HEK293 (cell line): ENCODE results near the gene PHACTR1.
A peak's percentile ranks its signal among the peaks of the same experiment; 100 is the strongest.

ENCODE experiments used
- EGR2 ChIP-seq: fragments of 450-650 bp; formaldehyde crosslinking; IDR thresholded peaks from 2 replicates; pipeline ENCODE4 v1.5.1; 2016; ENCODE audit warnings: low read depth, missing biosample characterization, missing genetic modification characterization
- GLIS1 ChIP-seq: fragments of 450-650 bp; formaldehyde crosslinking; IDR thresholded peaks from 2 replicates; pipeline ENCODE4 v1.5.1; 2016; ENCODE audit warnings: missing biosample characterization, missing genetic modification characterization
- HOXA7 ChIP-seq: sonication (generic); formaldehyde crosslinking; IDR thresholded peaks from 2 replicates; pipeline ENCODE4 v1.8.1; 2022; ENCODE audit warnings: missing genetic modification reagents, borderline replicate concordance
- KLF16 ChIP-seq: fragments of 450-650 bp; formaldehyde crosslinking; IDR thresholded peaks from 2 replicates; pipeline ENCODE4 v1.5.1; 2017; ENCODE audit warnings: missing biosample characterization, missing genetic modification characterization
- MEIS1 ChIP-seq: sonication (generic); formaldehyde crosslinking; IDR thresholded peaks from 2 replicates; pipeline ENCODE4 v1.8.1; 2022; ENCODE audit warnings: missing genetic modification reagents, mild to moderate bottlenecking, borderline replicate concordance
- WT1 ChIP-seq: fragments of 450-650 bp; formaldehyde crosslinking; IDR thresholded peaks from 2 replicates; pipeline ENCODE4 v1.5.1; 2016; ENCODE audit warnings: missing biosample characterization, missing genetic modification characterization
- ZBTB21 ChIP-seq: fragments of 450-650 bp; formaldehyde crosslinking; IDR thresholded peaks from 2 replicates; pipeline ENCODE4 v1.5.1; 2017; ENCODE audit warnings: missing biosample characterization, missing genetic modification characterization
- ZFP3 ChIP-seq: fragments of 450-650 bp; formaldehyde crosslinking; IDR thresholded peaks from 2 replicates; pipeline ENCODE4 v1.5.1; 2016; ENCODE audit warnings: low read depth, missing biosample characterization, missing genetic modification characterization
- ZNF112 ChIP-seq: fragments of 450-650 bp; formaldehyde crosslinking; IDR thresholded peaks from 2 replicates; pipeline ENCODE4 v1.5.0; 2017; ENCODE audit warnings: missing biosample characterization, missing genetic modification characterization
- ZNF138 ChIP-seq: fragments of 450-650 bp; formaldehyde crosslinking; IDR thresholded peaks from 2 replicates; pipeline ENCODE4 v1.5.1; 2016; ENCODE audit warnings: missing biosample characterization, missing genetic modification characterization, borderline replicate concordance
- ZNF155 ChIP-seq: fragments of 450-650 bp; formaldehyde crosslinking; IDR thresholded peaks from 2 replicates; pipeline ENCODE4 v1.5.1; 2016; ENCODE audit warnings: missing biosample characterization, missing genetic modification characterization
- ZNF169 ChIP-seq: fragments of 450-650 bp; formaldehyde crosslinking; IDR thresholded peaks from 2 replicates; pipeline ENCODE4 v1.5.1; 2016; ENCODE audit warnings: missing biosample characterization, missing genetic modification characterization
- ZNF175 ChIP-seq: fragments of 450-650 bp; formaldehyde crosslinking; IDR thresholded peaks from 2 replicates; pipeline ENCODE4 v1.5.1; 2016; ENCODE audit warnings: missing biosample characterization, missing genetic modification characterization
- ZNF214 ChIP-seq: fragments of 450-650 bp; formaldehyde crosslinking; IDR thresholded peaks from 2 replicates; pipeline ENCODE4 v1.5.1; 2017; ENCODE audit warnings: missing biosample characterization, mild to moderate bottlenecking, missing genetic modification characterization, borderline replicate concordance
- ZNF248 ChIP-seq: fragments of 450-650 bp; formaldehyde crosslinking; IDR thresholded peaks from 2 replicates; pipeline ENCODE4 v1.5.1; 2017; ENCODE audit warnings: missing biosample characterization, missing genetic modification characterization
- ZNF274 ChIP-seq, 2 experiments: fragments of 200-500 bp in 1 of 2; fragments of 450-650 bp in 1 of 2; sonication (Bioruptor generic) in 1 of 2; formaldehyde crosslinking in 1 of 2; IDR thresholded peaks; 2 replicates each; pipeline versions ENCODE4 v1.5.1 to v1.6.1; 2014 to 2016; ENCODE audit warnings: borderline replicate concordance in 1 of 2, inconsistent platforms in 1 of 2, low read length in 1 of 2, missing biosample characterization in 1 of 2, missing genetic modification characterization in 1 of 2
- ZNF514 ChIP-seq: fragments of 450-650 bp; formaldehyde crosslinking; IDR thresholded peaks from 2 replicates; pipeline ENCODE4 v1.5.1; 2016; ENCODE audit warnings: missing biosample characterization, missing genetic modification characterization
- ZNF624 ChIP-seq: fragments of 450-650 bp; formaldehyde crosslinking; IDR thresholded peaks from 2 replicates; pipeline ENCODE4 v1.5.1; 2017; ENCODE audit warnings: missing biosample characterization, missing genetic modification characterization
- ZNF629 ChIP-seq: fragments of 450-650 bp; formaldehyde crosslinking; IDR thresholded peaks from 2 replicates; pipeline ENCODE4 v1.5.1; 2017; ENCODE audit warnings: missing biosample characterization, missing genetic modification characterization
- ZNF701 ChIP-seq: fragments of 450-650 bp; formaldehyde crosslinking; IDR thresholded peaks from 2 replicates; pipeline ENCODE4 v1.5.1; 2016; ENCODE audit warnings: missing biosample characterization, missing genetic modification characterization
- ZNF707 ChIP-seq: fragments of 450-650 bp; formaldehyde crosslinking; IDR thresholded peaks from 2 replicates; pipeline ENCODE4 v1.5.1; 2016; ENCODE audit warnings: missing biosample characterization, missing genetic modification characterization
- TF ChIP-seq, protein P1 (sequence below): fragments of 450-650 bp; formaldehyde crosslinking; IDR thresholded peaks from 2 replicates; pipeline ENCODE4 v1.5.1; 2016; ENCODE audit warnings: missing biosample characterization, missing genetic modification characterization
- TF ChIP-seq, protein P2 (sequence below): fragments of 450-650 bp; formaldehyde crosslinking; IDR thresholded peaks from 2 replicates; pipeline ENCODE4 v1.5.1; 2016; ENCODE audit warnings: missing biosample characterization, missing genetic modification characterization
- TF ChIP-seq, protein P3 (sequence below): fragments of 450-650 bp; IDR thresholded peaks from 2 replicates; pipeline ENCODE4 v1.5.1; 2018; ENCODE audit warnings: missing biosample characterization, missing genetic modification characterization
- TF ChIP-seq, protein P4 (sequence below): fragments of 450-650 bp; formaldehyde crosslinking; IDR thresholded peaks from 2 replicates; pipeline ENCODE4 v1.5.1; 2016; ENCODE audit warnings: missing biosample characterization, missing genetic modification characterization
- TF ChIP-seq, protein P5 (sequence below): fragments of 450-650 bp; formaldehyde crosslinking; IDR thresholded peaks from 2 replicates; pipeline ENCODE4 v1.5.1; 2016; ENCODE audit warnings: missing biosample characterization, missing genetic modification characterization, borderline replicate concordance

The PHACTR1 gene

DNA sequence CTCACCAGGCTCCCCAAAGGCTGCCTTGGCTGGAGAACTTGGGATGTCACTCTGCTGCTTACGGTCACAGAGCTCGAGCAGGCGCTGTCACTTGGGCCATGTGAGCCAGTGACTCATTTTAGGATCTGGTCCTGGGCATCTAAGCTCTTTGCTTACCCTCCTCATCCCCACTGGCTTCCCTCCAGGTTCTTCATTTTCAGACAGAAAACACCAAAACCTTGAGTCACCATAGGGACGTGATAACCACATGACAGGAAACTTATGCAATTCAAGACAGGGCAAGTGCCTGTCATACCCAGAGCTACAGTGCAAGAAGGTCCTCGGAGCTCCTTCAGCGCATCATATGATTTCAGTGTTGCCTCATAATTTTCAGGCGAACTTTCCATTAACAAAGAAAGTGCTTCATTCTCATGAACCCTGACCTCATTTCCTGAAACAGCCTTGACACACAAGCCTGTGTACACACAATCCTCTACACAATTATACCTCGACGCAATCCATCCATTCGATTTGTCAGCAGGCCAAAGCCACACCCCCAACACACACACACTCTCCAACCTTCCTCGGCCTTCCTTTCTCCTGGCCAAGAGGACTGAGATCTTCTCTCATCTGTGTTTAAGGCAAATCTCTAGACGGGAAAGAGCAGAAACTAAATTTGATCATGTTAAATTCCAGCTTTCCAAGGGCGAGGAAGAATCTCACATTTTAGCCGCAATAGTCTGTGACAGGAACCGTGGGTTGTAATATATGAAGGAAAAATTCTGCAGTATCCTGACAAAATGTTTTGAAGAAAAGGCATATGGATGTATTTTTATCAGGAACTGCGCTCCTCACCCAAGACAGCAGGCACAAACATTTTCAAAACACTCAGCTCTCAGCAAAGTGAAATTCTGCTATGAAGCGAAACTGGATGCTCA lies 586.4 kb downstream of the PHACTR1 start (continued):
- no peak for TF ChIP-seq ZNF169 (tag by site-specific recombination)
- no peak for TF ChIP-seq ZNF248 (tag by site-specific recombination)
- no peak for TF ChIP-seq ZNF155 (tag by site-specific recombination)
- TF ChIP-seq MEIS1: no peak
- TF ChIP-seq ZNF274 (IDR thresholded peaks at IDR 0.05; ENCODE audit: low read length): no peak
- TF ChIP-seq ZNF274 (tag by site-specific recombination; IDR thresholded peaks at IDR 0.05; ENCODE audit: borderline replicate concordance): no peak
- no peak for TF ChIP-seq EGR2 (tag by site-specific recombination)
- no peak for TF ChIP-seq WT1 (tag by site-specific recombination)
- TF ChIP-seq, protein P1, sequence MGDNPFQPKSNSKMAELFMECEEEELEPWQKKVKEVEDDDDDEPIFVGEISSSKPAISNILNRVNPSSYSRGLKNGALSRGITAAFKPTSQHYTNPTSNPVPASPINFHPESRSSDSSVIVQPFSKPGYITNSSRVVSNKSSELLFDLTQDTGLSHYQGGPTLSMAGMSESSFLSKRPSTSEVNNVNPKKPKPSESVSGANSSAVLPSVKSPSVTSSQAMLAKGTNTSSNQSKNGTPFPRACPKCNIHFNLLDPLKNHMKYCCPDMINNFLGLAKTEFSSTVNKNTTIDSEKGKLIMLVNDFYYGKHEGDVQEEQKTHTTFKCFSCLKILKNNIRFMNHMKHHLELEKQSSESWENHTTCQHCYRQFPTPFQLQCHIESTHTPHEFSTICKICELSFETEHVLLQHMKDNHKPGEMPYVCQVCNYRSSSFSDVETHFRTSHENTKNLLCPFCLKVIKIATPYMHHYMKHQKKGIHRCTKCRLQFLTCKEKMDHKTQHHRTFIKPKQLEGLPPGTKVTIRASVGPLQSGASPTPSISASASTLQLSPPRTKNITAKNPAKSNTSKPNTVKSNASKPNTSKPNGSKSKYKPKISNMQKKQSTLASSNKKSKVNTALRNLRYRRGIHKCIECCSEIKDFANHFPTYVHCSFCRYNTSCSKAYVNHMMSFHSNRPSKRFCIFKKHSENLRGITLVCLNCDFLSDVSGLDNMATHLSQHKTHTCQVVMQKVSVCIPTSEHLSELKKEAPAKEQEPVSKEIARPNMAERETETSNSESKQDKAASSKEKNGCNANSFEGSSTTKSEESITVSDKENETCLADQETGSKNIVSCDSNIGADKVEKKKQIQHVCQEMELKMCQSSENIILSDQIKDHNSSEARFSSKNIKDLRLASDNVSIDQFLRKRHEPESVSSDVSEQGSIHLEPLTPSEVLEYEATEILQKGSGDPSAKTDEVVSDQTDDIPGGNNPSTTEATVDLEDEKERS: no peak
- TF ChIP-seq ZNF214 (tag by site-specific recombination): no peak
- TF ChIP-seq HOXA7 (CRISPR knock-in tag): no peak
- no peak for TF ChIP-seq GLIS1 (tag by site-specific recombination)
- TF ChIP-seq, protein P2, sequence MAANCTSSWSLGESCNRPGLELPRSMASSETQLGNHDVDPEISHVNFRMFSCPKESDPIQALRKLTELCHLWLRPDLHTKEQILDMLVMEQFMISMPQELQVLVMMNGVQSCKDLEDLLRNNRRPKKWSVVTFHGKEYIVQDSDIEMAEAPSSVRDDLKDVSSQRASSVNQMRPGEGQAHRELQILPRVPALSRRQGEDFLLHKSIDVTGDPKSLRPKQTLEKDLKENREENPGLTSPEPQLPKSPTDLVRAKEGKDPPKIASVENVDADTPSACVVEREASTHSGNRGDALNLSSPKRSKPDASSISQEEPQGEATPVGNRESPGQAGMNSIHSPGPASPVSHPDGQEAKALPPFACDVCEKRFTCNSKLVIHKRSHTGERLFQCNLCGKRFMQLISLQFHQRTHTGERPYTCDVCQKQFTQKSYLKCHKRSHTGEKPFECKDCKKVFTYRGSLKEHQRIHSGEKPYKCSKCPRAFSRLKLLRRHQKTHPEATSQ (tag by site-specific recombination): no peak
- no peak for TF ChIP-seq ZNF707
- TF ChIP-seq, protein P3, sequence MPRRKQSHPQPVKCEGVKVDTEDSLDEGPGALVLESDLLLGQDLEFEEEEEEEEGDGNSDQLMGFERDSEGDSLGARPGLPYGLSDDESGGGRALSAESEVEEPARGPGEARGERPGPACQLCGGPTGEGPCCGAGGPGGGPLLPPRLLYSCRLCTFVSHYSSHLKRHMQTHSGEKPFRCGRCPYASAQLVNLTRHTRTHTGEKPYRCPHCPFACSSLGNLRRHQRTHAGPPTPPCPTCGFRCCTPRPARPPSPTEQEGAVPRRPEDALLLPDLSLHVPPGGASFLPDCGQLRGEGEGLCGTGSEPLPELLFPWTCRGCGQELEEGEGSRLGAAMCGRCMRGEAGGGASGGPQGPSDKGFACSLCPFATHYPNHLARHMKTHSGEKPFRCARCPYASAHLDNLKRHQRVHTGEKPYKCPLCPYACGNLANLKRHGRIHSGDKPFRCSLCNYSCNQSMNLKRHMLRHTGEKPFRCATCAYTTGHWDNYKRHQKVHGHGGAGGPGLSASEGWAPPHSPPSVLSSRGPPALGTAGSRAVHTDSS: peak; percentile 57; the same call in 1 of the 2 replicates
- TF ChIP-seq KLF16 (tag by site-specific recombination): no peak
- TF ChIP-seq ZNF175 (tag by site-specific recombination): no peak
- TF ChIP-seq ZNF629 (tag by site-specific recombination): peak; percentile 75
- TF ChIP-seq ZNF138 (tag by site-specific recombination): no peak
- TF ChIP-seq ZNF701 (tag by site-specific recombination): no peak
- peak; percentile 94 for TF ChIP-seq ZBTB21
- TF ChIP-seq, protein P4, sequence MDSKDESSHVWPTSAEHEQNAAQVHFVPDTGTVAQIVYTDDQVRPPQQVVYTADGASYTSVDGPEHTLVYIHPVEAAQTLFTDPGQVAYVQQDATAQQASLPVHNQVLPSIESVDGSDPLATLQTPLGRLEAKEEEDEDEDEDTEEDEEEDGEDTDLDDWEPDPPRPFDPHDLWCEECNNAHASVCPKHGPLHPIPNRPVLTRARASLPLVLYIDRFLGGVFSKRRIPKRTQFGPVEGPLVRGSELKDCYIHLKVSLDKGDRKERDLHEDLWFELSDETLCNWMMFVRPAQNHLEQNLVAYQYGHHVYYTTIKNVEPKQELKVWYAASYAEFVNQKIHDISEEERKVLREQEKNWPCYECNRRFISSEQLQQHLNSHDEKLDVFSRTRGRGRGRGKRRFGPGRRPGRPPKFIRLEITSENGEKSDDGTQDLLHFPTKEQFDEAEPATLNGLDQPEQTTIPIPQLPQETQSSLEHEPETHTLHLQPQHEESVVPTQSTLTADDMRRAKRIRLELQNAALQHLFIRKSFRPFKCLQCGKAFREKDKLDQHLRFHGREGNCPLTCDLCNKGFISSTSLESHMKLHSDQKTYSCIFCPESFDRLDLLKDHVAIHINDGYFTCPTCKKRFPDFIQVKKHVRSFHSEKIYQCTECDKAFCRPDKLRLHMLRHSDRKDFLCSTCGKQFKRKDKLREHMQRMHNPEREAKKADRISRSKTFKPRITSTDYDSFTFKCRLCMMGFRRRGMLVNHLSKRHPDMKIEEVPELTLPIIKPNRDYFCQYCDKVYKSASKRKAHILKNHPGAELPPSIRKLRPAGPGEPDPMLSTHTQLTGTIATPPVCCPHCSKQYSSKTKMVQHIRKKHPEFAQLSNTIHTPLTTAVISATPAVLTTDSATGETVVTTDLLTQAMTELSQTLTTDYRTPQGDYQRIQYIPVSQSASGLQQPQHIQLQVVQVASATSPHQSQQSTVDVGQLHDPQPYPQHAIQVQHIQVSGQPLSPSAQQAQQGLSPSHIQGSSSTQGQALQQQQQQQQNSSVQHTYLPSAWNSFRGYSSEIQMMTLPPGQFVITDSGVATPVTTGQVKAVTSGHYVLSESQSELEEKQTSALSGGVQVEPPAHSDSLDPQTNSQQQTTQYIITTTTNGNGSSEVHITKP (tag by site-specific recombination): no peak
- TF ChIP-seq ZFP3 (tag by site-specific recombination): no peak
- TF ChIP-seq ZNF624: no peak
- no peak for TF ChIP-seq ZNF112 (tag by site-specific recombination)
- TF ChIP-seq, protein P5, sequence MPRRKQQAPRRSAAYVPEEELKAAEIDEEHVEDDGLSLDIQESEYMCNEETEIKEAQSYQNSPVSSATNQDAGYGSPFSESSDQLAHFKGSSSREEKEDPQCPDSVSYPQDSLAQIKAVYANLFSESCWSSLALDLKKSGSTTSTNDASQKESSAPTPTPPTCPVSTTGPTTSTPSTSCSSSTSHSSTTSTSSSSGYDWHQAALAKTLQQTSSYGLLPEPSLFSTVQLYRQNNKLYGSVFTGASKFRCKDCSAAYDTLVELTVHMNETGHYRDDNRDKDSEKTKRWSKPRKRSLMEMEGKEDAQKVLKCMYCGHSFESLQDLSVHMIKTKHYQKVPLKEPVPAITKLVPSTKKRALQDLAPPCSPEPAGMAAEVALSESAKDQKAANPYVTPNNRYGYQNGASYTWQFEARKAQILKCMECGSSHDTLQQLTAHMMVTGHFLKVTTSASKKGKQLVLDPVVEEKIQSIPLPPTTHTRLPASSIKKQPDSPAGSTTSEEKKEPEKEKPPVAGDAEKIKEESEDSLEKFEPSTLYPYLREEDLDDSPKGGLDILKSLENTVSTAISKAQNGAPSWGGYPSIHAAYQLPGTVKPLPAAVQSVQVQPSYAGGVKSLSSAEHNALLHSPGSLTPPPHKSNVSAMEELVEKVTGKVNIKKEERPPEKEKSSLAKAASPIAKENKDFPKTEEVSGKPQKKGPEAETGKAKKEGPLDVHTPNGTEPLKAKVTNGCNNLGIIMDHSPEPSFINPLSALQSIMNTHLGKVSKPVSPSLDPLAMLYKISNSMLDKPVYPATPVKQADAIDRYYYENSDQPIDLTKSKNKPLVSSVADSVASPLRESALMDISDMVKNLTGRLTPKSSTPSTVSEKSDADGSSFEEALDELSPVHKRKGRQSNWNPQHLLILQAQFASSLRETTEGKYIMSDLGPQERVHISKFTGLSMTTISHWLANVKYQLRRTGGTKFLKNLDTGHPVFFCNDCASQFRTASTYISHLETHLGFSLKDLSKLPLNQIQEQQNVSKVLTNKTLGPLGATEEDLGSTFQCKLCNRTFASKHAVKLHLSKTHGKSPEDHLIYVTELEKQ (tag by site-specific recombination): 0 out of 2 replicates have a peak, but pooled peaks have one; percentile 28
- TF ChIP-seq ZNF514: no peak
